Keratinocyte (primary cell): ENCODE measurements around the gene RHOBTB1.

Experiments
- CTCF ChIP-seq, 3 experiments: IDR thresholded peaks in 1 of 3; conservative IDR thresholded peaks in 1 of 3; optimal IDR thresholded peaks in 1 of 3; 2 replicates in 2 of 3; 3 replicates in 1 of 3; pipeline versions ENCODE3 to v1.5.1; 2011; ENCODE audit warnings: low read length in 3 of 3, mild to moderate bottlenecking in 3 of 3, moderate library complexity in 2 of 3, control low read depth in 1 of 3, inconsistent platforms in 1 of 3; ENCODE audit not compliant: insufficient read depth in 2 of 3; ENCODE audit errors: extremely low read depth in 1 of 3
- EZH2 ChIP-seq: IDR thresholded peaks from one replicate; pipeline ENCODE4 v1.6.1; 2012; ENCODE audit warnings: inconsistent platforms, mild to moderate bottlenecking, low read length, moderate library complexity

GRCh38 chr10:60967854-60968484, 24.0 kb upstream of the RHOBTB1 start:
- TF ChIP-seq CTCF (optimal IDR thresholded peaks at IDR 0.05 in 1 of 3, IDR thresholded peaks at IDR 0.05 in 1 of 3, conservative IDR thresholded peaks at IDR 0.05 in 1 of 3; ENCODE audit: extremely low read depth in 1 of 3, insufficient read depth in 2 of 3, low read length in 3 of 3): no peak
- TF ChIP-seq EZH2: no peak
